Measurements from ENCODE around the gene ZNF641.
"Not testable (repeated sequence)": the region's sequence is repeated elsewhere in the genome, so short reads cannot be mapped to it uniquely, and the experiment has no call there.

The ZNF641 gene

DNA sequence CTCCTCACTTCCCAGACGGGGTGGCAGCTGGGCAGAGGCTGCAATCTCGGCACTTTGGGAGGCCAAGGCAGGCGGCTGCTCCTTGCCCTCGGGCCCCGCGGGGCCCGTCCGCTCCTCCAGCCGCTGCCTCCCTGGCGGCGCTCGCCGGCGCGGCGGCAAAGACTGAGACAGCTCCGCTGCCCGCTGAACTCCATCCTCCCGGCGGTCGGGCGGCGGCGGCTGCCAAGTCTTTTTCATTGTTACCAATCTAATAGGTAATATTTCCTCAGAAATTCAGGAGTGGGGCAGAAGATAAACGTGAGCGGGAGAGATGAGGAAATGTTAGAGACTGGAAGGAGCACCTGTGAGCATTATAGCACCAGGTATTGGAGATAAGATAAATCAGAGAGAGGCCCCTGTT is 17.0 kb downstream of the ZNF641 start:
- not testable (repeated sequence) for DNase-seq

DNA sequence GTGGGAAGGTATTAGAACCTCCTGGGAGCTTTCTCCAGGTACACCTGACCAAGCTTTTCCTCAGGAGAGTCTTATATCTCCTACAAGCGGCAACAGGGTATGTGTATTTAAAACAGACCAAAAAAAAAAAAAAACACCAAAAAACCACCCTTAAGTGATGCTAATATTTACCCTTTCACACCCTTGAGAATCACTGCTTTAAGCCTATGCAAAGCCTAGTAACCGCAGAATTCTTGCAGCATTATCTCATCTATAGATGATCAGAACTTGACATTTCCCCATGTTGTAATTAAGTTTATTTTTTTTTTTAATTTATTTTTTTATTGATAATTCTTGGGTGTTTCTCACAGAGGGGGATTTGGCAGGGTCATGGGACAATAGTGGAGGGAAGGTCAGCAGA is 19.3 kb downstream of the ZNF641 start:
- DNase-seq = no peak

DNA sequence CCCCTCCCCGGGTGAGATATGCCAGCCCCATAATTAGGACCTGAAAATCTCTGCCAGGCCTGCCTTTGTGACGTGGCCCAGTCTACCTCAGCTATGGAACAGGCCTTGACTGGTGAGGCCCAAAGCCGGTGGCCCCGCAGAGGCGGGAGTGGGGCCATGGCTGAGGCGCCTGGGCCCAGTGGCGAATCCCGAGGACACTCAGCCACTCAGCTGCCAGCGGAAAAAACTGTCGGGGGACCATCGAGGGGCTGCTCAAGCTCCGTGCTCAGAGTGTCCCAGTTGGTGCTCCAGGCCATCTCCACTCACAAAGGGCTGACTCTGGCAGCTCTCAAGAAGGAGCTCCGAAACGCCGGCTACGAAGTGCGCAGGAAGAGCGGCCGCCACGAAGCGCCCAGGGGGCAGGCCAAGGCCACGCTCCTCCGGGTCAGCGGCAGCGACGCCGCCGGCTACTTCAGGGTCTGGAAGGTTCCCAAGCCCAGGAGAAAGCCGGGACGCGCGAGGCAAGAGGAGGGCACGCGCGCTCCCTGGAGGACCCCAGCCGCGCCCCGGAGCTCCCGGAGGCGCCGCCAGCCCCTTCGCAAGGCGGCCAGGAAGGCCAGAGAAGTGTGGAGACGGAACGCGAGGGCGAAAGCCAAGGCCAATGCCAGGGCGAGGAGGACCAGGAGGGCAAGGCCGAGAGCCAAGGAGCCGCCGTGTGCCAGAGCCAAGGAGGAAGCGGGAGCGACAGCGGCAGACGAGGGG is 21.4 kb downstream of the ZNF641 start:
- no peak for DNase-seq

DNA sequence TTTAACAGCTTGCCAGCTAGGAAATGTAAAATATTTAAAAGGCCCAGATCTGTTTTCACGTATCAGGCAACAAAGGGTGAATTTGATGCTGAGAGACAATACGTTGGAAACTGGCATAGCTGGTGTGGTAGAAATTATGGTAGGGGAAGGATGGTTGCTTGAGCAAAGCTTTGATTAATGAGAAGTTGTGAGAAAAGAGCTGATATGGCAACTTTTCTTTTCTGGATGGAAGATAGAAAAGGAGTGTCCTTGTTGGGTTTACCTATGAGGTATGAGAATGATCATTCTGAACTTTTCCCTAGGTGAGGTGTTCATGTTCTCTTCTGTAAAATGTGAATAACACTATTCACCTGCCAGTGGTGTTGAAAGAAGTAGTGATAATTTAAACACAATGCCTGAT is 34.2 kb downstream of the ZNF641 start:
- DNase-seq = no peak

DNA sequence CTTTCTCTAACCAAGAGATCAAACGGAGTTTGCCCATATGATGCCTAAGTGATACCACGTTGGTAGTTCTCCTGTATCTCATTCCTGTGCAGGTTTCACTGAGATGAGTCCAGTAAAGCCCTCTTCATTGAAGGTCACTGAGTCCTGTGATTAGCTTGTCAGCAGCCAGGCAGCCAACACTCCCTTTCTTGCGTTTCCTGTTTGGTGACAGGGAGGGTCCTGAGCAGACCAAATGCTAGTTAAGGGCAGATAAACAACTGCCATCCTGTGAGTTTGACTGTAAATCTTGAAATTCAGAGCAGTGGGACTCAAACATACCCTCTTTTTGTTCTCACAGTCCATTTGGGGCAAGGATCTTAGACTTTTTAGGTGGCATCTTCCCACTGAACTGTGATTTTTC is 39.4 kb downstream of the ZNF641 start:
- no peak for DNase-seq

DNA sequence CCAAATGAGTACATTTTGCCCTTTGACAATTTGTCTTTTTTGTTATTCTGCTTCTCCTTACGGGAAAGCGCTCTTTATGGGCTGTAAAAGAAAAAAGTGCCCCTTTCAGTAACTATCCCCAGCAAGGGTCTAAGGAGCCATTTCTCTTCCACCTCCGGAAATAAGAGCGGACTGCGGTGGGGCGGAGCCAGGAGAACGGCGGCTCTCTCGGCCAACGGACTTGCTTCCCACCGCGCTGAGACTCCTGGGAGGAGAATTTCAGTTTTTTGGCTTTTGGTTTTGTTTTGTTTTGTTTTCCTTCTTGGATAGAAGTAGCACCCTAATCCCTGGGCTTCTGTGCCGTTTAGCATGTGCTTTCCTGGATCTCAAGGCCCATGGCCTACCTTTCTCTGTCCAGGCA is 43.5 kb downstream of the ZNF641 start:
- DNase-seq = no peak

DNA sequence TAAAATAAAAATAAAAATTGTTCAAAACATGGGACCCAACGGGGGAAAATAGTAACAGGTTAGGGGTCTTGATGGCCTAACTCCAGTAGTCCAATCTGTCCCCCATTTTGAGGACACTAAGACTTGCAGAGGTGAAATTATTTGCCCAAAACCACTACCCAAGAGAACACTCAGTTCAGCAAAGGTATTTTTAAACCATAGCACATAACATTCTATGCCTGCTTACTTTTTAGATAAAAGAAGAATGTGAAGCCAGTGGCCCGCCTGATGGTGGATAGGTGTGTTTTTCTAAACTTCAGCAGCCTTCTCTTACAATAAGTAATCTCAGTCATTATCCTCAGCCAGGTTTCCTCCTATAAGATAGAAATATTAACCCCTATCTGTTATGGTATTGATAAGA is 45.5 kb downstream of the ZNF641 start:
- DNase-seq = no peak

DNA sequence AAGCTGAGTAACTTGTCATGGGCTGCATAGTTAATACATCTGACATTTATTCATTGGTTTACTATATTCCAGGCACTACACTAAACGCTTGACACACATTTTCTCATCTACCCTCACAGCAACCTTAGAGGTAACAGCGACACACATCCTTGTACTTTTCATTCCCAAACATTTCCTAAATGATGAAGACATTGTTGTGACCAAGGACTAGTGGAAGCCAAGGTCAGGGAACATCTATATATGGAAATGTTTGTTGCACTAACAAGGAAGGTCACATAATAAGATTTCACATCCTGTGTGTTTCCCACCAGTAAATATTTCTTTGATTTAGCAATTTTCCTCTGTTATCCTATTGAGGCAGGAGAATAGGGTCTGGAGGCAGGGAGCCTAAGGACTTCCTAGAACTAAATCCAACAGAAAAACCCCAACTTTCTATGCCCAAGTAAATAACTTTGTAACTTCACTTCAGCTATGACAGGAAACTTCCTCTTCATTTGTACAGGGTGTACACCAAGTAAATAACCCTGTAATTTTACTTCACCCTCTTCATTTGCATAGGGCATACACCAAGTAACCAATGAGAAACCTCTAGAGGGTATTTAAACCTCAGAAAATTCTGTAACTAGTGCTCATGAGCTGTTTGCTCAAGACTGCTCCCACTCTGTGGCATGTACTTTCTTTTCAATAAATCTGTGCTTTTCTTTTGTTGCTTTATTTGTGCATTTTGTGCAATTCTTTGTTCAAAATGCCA is 48.4 kb downstream of the ZNF641 start:
- DNase-seq = no peak

DNA sequence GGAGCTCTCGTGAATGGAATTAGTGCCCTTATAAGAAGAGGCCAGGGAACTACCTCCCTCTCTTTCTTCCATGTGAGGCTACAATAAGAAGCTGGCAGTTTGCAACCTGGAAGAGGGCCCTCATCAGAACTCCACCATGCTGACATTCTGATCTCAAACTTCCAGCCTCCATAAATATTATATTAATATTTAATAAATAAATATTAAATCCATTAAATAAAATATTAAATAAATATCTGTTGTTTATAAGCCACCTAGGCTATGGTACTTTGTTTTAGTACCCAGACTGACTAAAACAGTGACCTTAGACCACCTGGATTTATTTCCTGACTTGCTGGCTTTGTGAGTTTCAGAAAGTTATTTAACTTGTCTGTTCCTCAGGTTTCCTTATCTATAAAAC is 49.9 kb downstream of the ZNF641 start:
- DNase-seq = no peak

DNA sequence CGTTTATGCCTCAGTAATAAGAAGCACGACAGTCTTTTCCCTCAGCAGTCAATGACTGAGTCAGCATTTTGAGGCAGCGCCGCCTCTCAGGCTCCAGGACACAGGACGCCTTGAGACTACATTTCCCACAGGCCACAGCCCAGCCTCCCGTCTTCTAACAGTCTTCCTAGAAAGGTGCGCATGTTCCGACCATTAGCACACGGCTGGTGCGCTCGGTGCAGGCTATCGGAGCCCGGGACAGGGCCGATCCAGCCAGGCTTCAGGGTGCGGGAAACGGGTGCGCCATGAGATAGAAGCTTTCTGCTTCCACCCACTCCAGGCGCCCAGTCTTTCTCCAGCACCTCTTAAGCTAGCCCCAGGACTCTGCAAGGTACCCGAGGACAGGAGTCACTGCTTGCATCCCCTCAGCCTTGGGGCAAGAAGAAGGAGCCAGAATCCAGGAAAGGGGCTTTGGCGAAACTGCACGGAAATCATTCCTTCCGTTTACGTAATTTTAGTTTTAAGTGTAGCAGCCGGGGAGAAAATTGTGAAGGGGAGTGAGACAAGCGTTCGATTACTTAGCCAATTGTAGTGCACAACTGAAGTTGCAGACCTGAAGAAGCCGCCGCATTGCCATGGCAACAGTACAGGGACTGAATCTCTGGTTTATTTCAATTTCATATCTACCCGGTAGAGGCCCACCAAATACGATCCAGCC is 54.0 kb downstream of the ZNF641 start:
- DNase-seq = peak; percentile 45

DNA sequence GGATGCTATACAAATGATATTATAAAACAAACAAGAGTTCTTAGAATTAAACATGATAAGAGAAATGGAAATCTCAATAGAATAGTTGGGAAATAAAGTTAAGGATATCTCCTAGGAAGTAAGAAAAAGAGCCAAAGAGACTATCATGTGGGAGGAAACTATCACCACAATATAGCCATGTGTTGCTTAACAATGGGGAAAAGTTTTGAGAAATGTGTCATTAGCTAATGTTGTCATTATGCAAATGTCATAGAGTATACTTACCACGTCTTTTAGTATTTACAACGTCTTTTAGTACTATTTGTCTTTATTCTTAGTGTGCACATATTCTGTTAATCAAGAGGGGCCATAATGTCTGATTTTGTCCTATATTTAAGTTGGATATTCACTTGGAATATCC is 58.7 kb downstream of the ZNF641 start:
- no peak for DNase-seq

DNA sequence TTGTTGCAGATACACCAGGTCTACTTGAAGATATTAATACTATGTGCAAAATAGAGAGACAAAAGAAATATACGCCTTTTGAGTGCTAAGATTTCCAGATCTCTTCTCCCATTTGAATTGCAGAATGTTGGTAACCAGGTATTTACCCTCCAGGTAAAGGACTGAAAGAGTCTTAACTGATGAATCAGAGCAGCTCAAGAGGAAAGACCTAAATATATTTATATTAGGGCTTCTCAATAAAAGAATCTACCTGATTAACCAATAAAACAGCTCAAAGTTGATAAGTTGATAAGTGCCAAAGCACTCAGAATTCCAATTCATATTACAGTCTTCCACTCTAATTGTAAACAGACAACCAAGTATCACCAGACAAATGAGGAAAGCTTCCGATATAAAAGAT is 59.2 kb downstream of the ZNF641 start:
- DNase-seq = no peak

DNA sequence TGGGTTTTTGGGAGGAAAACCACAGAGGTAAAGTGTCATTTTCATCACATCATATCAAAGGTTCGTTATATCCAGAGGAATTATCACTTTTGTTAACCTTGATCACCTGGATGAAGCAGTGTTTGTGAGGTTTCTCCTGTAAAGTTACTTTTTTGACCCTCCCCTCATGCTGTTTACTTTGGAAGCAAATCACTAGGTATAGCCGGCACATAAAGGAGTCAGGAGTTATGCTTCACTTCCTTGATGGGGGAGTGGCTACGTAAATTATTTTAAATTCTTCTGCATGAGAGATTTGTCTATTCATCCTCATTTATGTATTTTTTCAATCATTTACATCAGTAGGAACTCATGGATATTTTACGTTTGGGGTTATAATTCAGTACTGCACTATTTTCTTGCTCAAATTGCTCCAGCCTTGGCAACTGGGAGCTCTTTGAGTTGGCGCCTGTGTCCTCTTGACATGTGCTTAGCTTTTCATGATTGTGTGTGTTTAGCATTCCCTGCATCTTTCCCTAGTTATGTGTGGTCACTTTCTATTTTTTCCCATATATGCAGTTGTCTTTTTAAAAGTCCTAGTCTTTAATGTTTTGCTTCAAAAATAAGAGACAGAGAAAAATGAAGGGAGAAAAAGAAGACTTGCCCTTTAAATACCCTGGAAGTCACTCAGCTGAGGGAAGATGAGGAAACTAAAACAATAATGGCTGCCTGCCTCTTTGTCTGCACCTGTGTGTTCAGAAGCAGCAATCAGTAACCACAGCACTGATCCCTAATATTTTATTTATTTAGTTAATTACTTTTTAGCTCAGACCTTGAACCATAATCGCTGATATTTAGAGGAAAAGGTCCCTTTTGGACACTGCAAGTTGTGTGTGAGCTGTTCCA is 62.1 kb downstream of the ZNF641 start:
- DNase-seq = no peak
